ENCODE data around the gene CHCHD6.

Gene CHCHD6

GRCh38 chr3:126998320-126998719 lies 294.3 kb downstream of the CHCHD6 start:
- no peak for DNase-seq

GRCh38 chr3:126998728-126999127 lies 294.7 kb downstream of the CHCHD6 start:
- DNase-seq = no peak

- no peak for DNase-seq
These were observed 295.3 kb downstream of the CHCHD6 start for GRCh38 chr3:126999383-126999782.

GRCh38 chr3:127000119-127000518 lies 296.1 kb downstream of the CHCHD6 start:
- DNase-seq = no peak

GRCh38 chr3:127000761-127001160 lies 296.7 kb downstream of the CHCHD6 start:
- DNase-seq = no peak

- no peak for DNase-seq
These were observed 297.6 kb downstream of the CHCHD6 start for GRCh38 chr3:127001486-127002194.

GRCh38 chr3:127002195-127003174 lies 298.4 kb downstream of the CHCHD6 start:
- peak; percentile 95 for DNase-seq

GRCh38 chr3:127003175-127003555 lies 299.1 kb downstream of the CHCHD6 start:
- DNase-seq = no peak

- no peak for DNase-seq
These were observed 299.7 kb downstream of the CHCHD6 start for GRCh38 chr3:127003601-127004280.

- DNase-seq = no peak
These were observed 300.8 kb downstream of the CHCHD6 start for GRCh38 chr3:127004641-127005397.

GRCh38 chr3:127005864-127006500 lies 301.9 kb downstream of the CHCHD6 start:
- no peak for DNase-seq

GRCh38 chr3:127006781-127007436 lies 302.9 kb downstream of the CHCHD6 start:
- DNase-seq = no peak

- no peak for DNase-seq
These were observed 304.2 kb downstream of the CHCHD6 start for GRCh38 chr3:127008236-127008635.

- DNase-seq = no peak
These were observed 305.5 kb downstream of the CHCHD6 start for GRCh38 chr3:127009531-127009930.
